GM20000 (cell line): Measurements from ENCODE around the gene TRAF2.
"Not testable (repeated sequence)": the region's sequence is repeated elsewhere in the genome, so short reads cannot be mapped to it uniquely, and the experiment has no call there.

Source experiments
- DNase-seq: peaks from one replicate; pipeline ENCODE4 v3.0.0; 2012; ENCODE audit warnings: low spot score
- TF ChIP-seq, protein P1 (sequence below): IDR thresholded peaks from 2 replicates; pipeline ENCODE4 v1.5.1; 2012; ENCODE audit warnings: mild to moderate bottlenecking, control low read depth; ENCODE audit errors: extremely low read depth, missing control alignments

The TRAF2 gene

DNA sequence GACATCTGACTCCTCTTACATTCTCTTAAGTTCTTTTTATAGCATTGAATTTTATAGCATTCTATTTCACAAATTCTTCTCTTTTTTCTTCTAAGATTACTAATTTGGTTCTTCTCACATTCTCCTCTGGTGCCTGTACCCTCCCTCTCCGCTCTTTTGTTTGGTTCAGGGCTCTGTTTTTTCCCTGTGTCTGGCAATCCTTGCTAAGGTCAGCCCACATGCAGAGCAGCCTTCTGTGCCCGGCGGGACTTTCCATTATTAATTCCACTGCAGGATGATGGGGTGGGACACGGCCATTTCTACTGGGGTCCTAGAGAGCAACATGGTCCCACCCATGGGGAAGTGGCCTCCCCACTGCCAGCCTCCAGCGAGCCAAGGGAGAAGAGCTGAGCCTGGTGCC is 9.8 kb upstream of the TRAF2 start:
- TF ChIP-seq, protein P1, sequence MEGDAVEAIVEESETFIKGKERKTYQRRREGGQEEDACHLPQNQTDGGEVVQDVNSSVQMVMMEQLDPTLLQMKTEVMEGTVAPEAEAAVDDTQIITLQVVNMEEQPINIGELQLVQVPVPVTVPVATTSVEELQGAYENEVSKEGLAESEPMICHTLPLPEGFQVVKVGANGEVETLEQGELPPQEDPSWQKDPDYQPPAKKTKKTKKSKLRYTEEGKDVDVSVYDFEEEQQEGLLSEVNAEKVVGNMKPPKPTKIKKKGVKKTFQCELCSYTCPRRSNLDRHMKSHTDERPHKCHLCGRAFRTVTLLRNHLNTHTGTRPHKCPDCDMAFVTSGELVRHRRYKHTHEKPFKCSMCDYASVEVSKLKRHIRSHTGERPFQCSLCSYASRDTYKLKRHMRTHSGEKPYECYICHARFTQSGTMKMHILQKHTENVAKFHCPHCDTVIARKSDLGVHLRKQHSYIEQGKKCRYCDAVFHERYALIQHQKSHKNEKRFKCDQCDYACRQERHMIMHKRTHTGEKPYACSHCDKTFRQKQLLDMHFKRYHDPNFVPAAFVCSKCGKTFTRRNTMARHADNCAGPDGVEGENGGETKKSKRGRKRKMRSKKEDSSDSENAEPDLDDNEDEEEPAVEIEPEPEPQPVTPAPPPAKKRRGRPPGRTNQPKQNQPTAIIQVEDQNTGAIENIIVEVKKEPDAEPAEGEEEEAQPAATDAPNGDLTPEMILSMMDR, result no peak
- no peak for DNase-seq

DNA sequence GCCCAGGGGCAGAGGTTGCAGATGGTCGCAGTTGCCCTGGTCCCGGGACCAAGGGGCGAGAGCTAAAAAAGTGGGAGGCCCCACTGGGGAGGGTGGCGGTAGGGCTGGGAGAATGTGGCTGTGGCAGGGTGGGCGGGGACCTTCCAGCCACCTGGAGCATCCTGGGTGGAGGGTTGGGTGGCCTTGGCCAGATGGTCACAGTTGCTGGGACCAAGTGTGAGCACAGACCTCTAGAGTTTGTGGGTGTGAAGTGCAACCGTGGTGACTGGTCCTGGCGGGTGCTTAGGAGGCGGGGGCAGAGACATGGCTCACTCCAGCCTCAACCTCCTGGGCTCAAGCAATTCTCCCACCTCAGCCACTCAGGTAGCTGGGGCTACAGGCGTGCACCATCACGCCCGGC is 5.7 kb upstream of the TRAF2 start:
- no peak for DNase-seq
- TF ChIP-seq, protein P1, result no peak

DNA sequence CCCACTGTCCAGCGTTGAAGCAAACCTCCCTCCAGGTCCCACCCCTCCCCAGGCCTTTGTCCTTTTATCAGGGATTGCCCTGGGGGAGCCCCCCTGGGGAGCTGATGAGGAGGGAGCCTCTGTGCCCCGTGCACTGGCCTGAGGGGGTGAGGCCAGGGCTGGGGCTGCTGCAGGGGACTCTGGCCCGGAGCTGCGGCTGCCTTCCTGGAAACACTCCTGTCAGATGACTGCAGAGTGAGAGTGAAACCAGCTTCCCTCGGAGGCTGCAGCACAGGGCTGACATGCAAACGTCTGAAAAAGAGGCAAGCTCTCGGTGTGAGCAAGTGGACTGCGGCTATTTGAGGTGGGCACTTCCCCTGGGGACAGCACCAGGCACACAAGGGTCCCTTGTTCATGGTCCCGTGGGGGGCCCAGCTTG is 4.6 kb upstream of the TRAF2 start:
- DNase-seq, result peak; percentile 68
- TF ChIP-seq, protein P1, result no peak

GRCh38 chr9:136882109-136882946 is 4.0 kb upstream of the TRAF2 start:
- peak; percentile 87 for DNase-seq

GRCh38 chr9:136882947-136883283 is 3.4 kb upstream of the TRAF2 start:
- not testable (repeated sequence) for DNase-seq

More at GRCh38 chr9:136882109-136882946, 4.0 kb upstream of the TRAF2 start:
- TF ChIP-seq, protein P1, result no peak

- not testable (repeated sequence) for DNase-seq
These were observed 2.6 kb upstream of the TRAF2 start for GRCh38 chr9:136883670-136884069.

GRCh38 chr9:136886610-136887597 is 588 bp downstream of the TRAF2 start:
- TF ChIP-seq, protein P1, result no peak
- DNase-seq, result peak; percentile 72

DNA sequence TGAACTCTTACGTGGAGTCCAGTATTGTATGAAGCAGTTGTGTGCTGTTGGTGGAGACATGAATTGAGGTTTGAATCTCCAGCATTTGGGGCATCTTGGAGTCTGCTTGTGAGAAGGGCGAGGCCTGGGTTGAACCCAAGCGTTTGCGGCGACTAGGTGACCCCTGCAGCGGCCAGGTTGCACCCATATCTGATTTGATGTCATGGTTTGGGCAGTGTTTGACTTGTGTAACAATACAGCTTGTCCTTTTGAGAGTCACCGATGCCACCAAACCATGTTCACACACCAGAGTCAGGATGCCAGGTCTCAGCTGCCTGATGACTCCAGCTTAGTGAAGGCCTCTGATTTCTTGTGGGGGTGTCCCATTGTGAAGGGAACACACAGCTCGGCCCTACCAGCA is 2.1 kb downstream of the TRAF2 start:
- no peak for DNase-seq
- TF ChIP-seq, protein P1, result no peak
